ENCODE results near the gene ATXN2.

GRCh38 chr12:111440631-111441030 lies 158.5 kb downstream of the ATXN2 start:
- no peak for TF ChIP-seq CTCF (IDR thresholded peaks at IDR 0.05)
- no peak for TF ChIP-seq POLR2A (IDR thresholded peaks at IDR 0.05)
